Esophagus (tissue), 2 donors: Measurements from ENCODE around the gene FSTL5. TPM values are rescaled to one million over a fixed set of nuclear protein-coding genes. Genes with fewer than 3 reads are reported as not detected.

ENCODE experiments used
- H3K27ac ChIP-seq, 2 donors: one replicate each; pipeline ENCODE4 v1.5.1; 2013; ENCODE audit warnings: low read depth in 2 of 2, mild to moderate bottlenecking in 2 of 2, inconsistent platforms in 1 of 2, low read length in 1 of 2, moderate library complexity in 1 of 2
- H3K27me3 ChIP-seq, 2 donors: one replicate each; pipeline ENCODE4 v1.6.1; 2013; ENCODE audit warnings: low read length in 2 of 2, control low read depth in 1 of 2, mild to moderate bottlenecking in 1 of 2; ENCODE audit not compliant: insufficient read depth in 2 of 2, control insufficient read depth in 1 of 2
- H3K36me3 ChIP-seq, 2 donors: one replicate each; pipeline ENCODE4 v1.6.1; 2013; ENCODE audit warnings: low read length in 1 of 2; ENCODE audit not compliant: control insufficient read depth in 2 of 2, insufficient read depth in 2 of 2
- H3K4me1 ChIP-seq, 2 donors: one replicate each; pipeline ENCODE4 v1.6.1; 2013; ENCODE audit warnings: low read length in 1 of 2; ENCODE audit not compliant: control insufficient read depth in 2 of 2, insufficient read depth in 2 of 2
- H3K4me3 ChIP-seq, 2 donors: one replicate each; pipeline ENCODE4 v1.5.1; 2013; ENCODE audit warnings: low read length in 2 of 2, mild to moderate bottlenecking in 2 of 2, low read depth in 1 of 2, moderate library complexity in 1 of 2
- H3K9me3 ChIP-seq, 2 donors: one replicate each; pipeline ENCODE4 v1.6.1; 2013; ENCODE audit warnings: mild to moderate bottlenecking in 2 of 2, low read depth in 1 of 2, low read length in 1 of 2, moderate library complexity in 1 of 2; ENCODE audit not compliant: control insufficient read depth in 2 of 2, insufficient read depth in 1 of 2
- WGBS, 2 donors: extraction: QIAGEN DNeasy Blood & Tissue Kit; methylation state at CpG; one replicate each; pipeline ENCODE4 v1.1.7; 2013; 5-methylcytosine and 5-hydroxymethylcytosine counted together
- polyA plus RNA-seq, 2 donors: library from polyadenylated mRNA; stranded (reverse); fragments of 200-250 nt; gene quantifications; one replicate each; pipeline ENCODE4 v1.2.3, GENCODE V29; 2013
- donor health status: healthy with polysubstance abuse.
- donor health status: Bipolar disorder and iron deficiency.

Gene FSTL5
- polyA plus RNA-seq, 2 donors, result not detected

GRCh38 chr4:161498155-161498554 is 665.6 kb downstream of the FSTL5 start:
- H3K4me1 ChIP-seq, result no peaks in the 10 kb centered on the region
- H3K9me3 ChIP-seq, result no peaks in the 10 kb centered on the region
- H3K4me3 ChIP-seq, result no peak overlapping the region
- no peaks in the 10 kb centered on the region for H3K27me3 ChIP-seq
- H3K27ac ChIP-seq, result no peak overlapping the region
- no peaks in the 10 kb centered on the region for H3K36me3 ChIP-seq

GRCh38 chr4:161486461-161486860 is 677.3 kb downstream of the FSTL5 start:
- Histone ChIP-seq H3K27ac (no peak overlapping the region), H3K4me1 (no peaks in the 10 kb centered on the region), H3K9me3 (no peaks in the 10 kb centered on the region), H3K27me3 (no peaks in the 10 kb centered on the region), H3K4me3 (no peak overlapping the region), H3K36me3 (no peaks in the 10 kb centered on the region)
- 62 to 68% methylated on average over 1 of the region's 1 CpG for WGBS, 2 donors

DNA sequence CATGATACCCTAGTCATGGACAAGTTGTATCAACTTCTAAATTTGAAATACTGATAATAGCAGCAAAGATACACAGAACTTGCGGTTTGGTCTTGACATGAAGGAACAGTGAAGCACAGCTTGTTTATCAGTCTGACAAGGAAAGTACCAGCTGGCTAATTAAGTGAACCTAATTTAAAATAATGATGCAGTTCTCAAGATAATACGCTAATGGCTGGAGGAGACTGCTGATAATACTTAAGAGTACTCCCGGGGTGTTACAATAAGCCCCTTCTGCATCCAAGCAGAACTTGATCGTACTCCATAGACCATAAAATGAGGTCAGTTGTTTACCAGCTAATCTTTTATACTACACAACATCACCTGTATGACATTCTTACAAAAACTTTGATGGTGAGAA is 697.5 kb downstream of the FSTL5 start:
- H3K9me3 ChIP-seq, result no peaks in the 10 kb centered on the region
- no peaks in the 10 kb centered on the region for H3K4me1 ChIP-seq
- no peaks in the 10 kb centered on the region for H3K36me3 ChIP-seq
- no peak overlapping the region for H3K4me3 ChIP-seq
- WGBS, 2 donors, result 65 to 72% methylated on average over 4 of the region's 4 CpGs
- no peak overlapping the region for H3K27ac ChIP-seq
- no peaks in the 10 kb centered on the region for H3K27me3 ChIP-seq

- H3K4me3 ChIP-seq, result no peak overlapping the region
- H3K36me3 ChIP-seq, result no peaks in the 10 kb centered on the region
- H3K27ac ChIP-seq, result no peak overlapping the region
- WGBS, 2 donors, result 77 to 79% methylated on average over 2 of the region's 2 CpGs
- no peaks in the 10 kb centered on the region for H3K4me1 ChIP-seq
- H3K9me3 ChIP-seq, result no peaks in the 10 kb centered on the region
- H3K27me3 ChIP-seq, result no peaks in the 10 kb centered on the region
Measured at GRCh38 chr4:161463436-161463835, 700.4 kb downstream of the FSTL5 start.

- Histone ChIP-seq H3K36me3 (no peaks in the 10 kb centered on the region), H3K4me3 (no peak overlapping the region), H3K9me3 (no peaks in the 10 kb centered on the region), H3K27ac (no peak overlapping the region), H3K27me3 (no peaks in the 10 kb centered on the region), H3K4me1 (no peaks in the 10 kb centered on the region)
- 80% methylated on average over 3 of the region's 3 CpGs for WGBS, 2 donors
Measured at GRCh38 chr4:161457906-161458305, 705.9 kb downstream of the FSTL5 start.

- H3K27me3 ChIP-seq, result no peaks in the 10 kb centered on the region
- no peak overlapping the region for H3K4me3 ChIP-seq
- H3K4me1 ChIP-seq, result no peaks in the 10 kb centered on the region
- no peaks in the 10 kb centered on the region for H3K9me3 ChIP-seq
- no peaks in the 10 kb centered on the region for H3K36me3 ChIP-seq
- WGBS, 2 donors, result 25 to 42% methylated on average over 1 of the region's 1 CpG
- H3K27ac ChIP-seq, result no peak overlapping the region
Measured at GRCh38 chr4:161457311-161457710, 706.5 kb downstream of the FSTL5 start.

DNA sequence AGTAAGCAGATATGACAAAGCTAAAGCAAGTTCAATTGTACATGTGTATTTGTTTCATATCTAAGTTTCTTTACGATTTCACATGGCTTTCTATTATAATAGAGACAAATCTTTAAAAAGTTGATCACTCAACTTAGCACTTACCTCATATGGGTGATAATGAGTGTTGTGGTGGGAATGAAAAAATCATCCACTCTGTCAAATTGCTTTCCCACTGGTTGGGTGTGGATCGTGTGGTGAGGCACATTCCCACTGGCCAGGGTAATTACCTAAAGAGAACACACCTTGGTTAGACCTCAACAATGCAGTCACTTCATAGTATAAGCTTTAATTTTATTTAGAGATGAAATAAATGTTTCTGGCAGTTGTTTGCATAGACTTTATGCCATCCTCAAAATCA is 708.9 kb downstream of the FSTL5 start:
- WGBS, 2 donors, result 66 to 75% methylated on average over 2 of the region's 2 CpGs
- Histone ChIP-seq H3K9me3 (no peaks in the 10 kb centered on the region), H3K4me3 (no peak overlapping the region), H3K4me1 (no peaks in the 10 kb centered on the region), H3K36me3 (no peaks in the 10 kb centered on the region), H3K27ac (no peak overlapping the region), H3K27me3 (no peaks in the 10 kb centered on the region)

DNA sequence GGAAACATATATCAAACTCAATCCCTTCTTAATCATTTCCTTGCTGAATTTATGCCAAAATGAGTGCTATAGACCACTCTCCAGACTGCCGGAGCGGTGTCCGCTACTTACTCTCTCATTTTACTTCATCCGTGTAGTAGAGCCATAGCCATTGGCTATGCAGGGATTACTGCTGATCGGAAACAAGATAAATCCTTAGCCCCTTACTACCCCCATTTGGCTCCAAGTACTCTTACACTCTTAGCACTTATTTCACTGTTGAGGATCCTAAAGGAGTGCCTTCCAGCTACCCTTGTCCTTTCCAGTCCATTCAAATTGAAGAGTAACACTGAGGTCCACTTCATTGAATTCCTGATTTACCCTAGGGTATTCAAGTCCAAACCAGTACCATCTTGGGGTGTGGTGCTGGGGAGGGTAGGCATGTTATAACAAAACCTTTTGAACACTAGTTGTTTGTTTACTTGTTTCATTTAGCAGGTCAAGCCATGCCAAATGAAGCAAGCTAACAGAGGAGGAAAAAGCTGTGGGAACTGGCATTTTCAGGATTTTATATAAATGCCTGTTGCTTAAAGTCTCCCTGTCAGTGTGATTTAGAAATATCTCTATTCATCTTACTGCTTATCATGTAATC is 715.1 kb downstream of the FSTL5 start:
- Histone ChIP-seq H3K4me1 (no peaks in the 10 kb centered on the region), H3K27ac (no peak overlapping the region)
- 58 to 61% methylated on average over 5 of the region's 5 CpGs for WGBS, 2 donors

DNA sequence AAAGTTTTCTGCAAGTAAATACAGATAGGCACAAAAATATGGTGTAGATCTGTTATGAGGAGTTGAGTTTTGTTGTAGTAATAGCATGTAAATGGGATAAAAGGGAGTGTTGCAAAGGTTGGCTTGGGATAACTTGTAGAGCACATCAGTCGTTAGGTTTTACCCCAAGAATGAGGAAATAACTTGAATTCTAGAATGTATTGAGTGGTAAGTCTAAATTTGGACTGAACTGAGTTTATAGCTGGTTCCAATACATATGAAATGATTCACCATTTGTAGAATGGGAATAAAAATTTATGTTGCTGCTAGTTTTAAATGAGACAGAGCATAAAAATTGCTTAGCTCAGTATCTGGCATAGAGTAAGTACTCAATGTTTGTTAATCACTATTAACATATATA is 719.2 kb downstream of the FSTL5 start:
- Histone ChIP-seq H3K27me3 (no peaks in the 10 kb centered on the region), H3K4me1 (no peaks in the 10 kb centered on the region), H3K36me3 (no peaks in the 10 kb centered on the region), H3K27ac (no peak overlapping the region), H3K4me3 (no peak overlapping the region), H3K9me3 (no peaks in the 10 kb centered on the region)
- 42 to 61% methylated on average over 1 of the region's 1 CpG for WGBS, 2 donors

More for the DNA sequence above, 715.1 kb downstream of the FSTL5 start:
- Histone ChIP-seq H3K27me3 (no peaks in the 10 kb centered on the region), H3K4me3 (no peak overlapping the region), H3K36me3 (no peaks in the 10 kb centered on the region), H3K9me3 (no peaks in the 10 kb centered on the region)

- Histone ChIP-seq H3K4me1 (no peaks in the 10 kb centered on the region), H3K27ac (no peak overlapping the region), H3K36me3 (no peaks in the 10 kb centered on the region), H3K9me3 (no peaks in the 10 kb centered on the region), H3K27me3 (no peaks in the 10 kb centered on the region), H3K4me3 (no peak overlapping the region)
- 62 to 71% methylated on average over 1 of the region's 1 CpG for WGBS, 2 donors
Measured at GRCh38 chr4:161442921-161443320, 720.9 kb downstream of the FSTL5 start.
